ENCODE results near the gene ICAM1.

The ICAM1 gene

GRCh38 chr19:10270616-10271394 is at the start of gene ICAM1:
Gene ICAM1, plus strand, starts transcription at chr19:10271120. Its CDS starts 40 bp downstream, at chr19:10271160.
- TF ChIP-seq CTCF (IDR thresholded peaks at IDR 0.05; ENCODE audit: extremely low read depth, missing control alignments), result no peak
- peak; percentile 81 for DNase-seq (ENCODE audit: low spot score)

- no peak for DNase-seq (ENCODE audit: low spot score)
- no peak for TF ChIP-seq CTCF (IDR thresholded peaks at IDR 0.05; ENCODE audit: extremely low read depth, missing control alignments)
Measured at GRCh38 chr19:10222201-10222890, 48.6 kb upstream of the ICAM1 start.

GRCh38 chr19:10223488-10224213 is 47.3 kb upstream of the ICAM1 start:
- TF ChIP-seq CTCF (IDR thresholded peaks at IDR 0.05; ENCODE audit: extremely low read depth, missing control alignments), result no peak
- DNase-seq (ENCODE audit: low spot score), result no peak

- no peak for DNase-seq (ENCODE audit: low spot score)
- no peak for TF ChIP-seq CTCF (IDR thresholded peaks at IDR 0.05; ENCODE audit: extremely low read depth, missing control alignments)
Measured at GRCh38 chr19:10224337-10224736, 46.6 kb upstream of the ICAM1 start.

GRCh38 chr19:10226021-10226375 is 44.9 kb upstream of the ICAM1 start:
- no peak for TF ChIP-seq CTCF (IDR thresholded peaks at IDR 0.05; ENCODE audit: extremely low read depth, missing control alignments)
- no peak for DNase-seq (ENCODE audit: low spot score)

- DNase-seq (ENCODE audit: low spot score), result no peak
- no peak for TF ChIP-seq CTCF (IDR thresholded peaks at IDR 0.05; ENCODE audit: extremely low read depth, missing control alignments)
Measured at GRCh38 chr19:10226376-10227025, 44.4 kb upstream of the ICAM1 start.

All from GM20000 (cell line).